Neural cell (in vitro differentiated cells): ENCODE measurements around the gene TTC34. TPM values are rescaled to one million over a fixed set of nuclear protein-coding genes. Genes with fewer than 3 reads are reported as not detected.
"Not testable (repeated sequence)": the region's sequence is repeated elsewhere in the genome, so short reads cannot be mapped to it uniquely, and the experiment has no call there.

Experiments used
- H2AFZ ChIP-seq: fragments of 200-600, 300-800 bp; sonication (generic), shearing (Covaris generic); 2 replicates; pipeline ENCODE4 v1.6.0; 2014; ENCODE audit warnings: low read depth, mild to moderate bottlenecking, antibody characterized with exemption, low read length, moderate library complexity
- H3F3A ChIP-seq: fragments of 200-600 bp; shearing (Covaris generic); 2 replicates; pipeline ENCODE4 v1.6.1; 2016; ENCODE audit warnings: mild to moderate bottlenecking, moderate library complexity, mixed read lengths, antibody characterized with exemption, low read length; ENCODE audit not compliant: insufficient read depth, poor library complexity, severe bottlenecking
- H3K27ac ChIP-seq: fragments of 200-600, 300-800 bp; sonication (generic), shearing (Covaris generic); 2 replicates; pipeline ENCODE4 v1.5.1; 2014; ENCODE audit warnings: mild to moderate bottlenecking, low read length, moderate library complexity
- H3K27me3 ChIP-seq: fragments of 300-800, 200-600 bp; sonication (generic), shearing (Covaris generic); 2 replicates; pipeline ENCODE4 v1.6.0; 2014; ENCODE audit warnings: mild to moderate bottlenecking, low read depth, low read length, moderate library complexity; ENCODE audit not compliant: insufficient read depth
- H3K36me3 ChIP-seq: fragments of 300-800, 200-600 bp; sonication (generic), shearing (Covaris generic); 2 replicates; pipeline ENCODE4 v1.5.1; 2014; ENCODE audit warnings: mild to moderate bottlenecking, antibody characterized with exemption, low read length, moderate library complexity; ENCODE audit not compliant: insufficient read depth
- H3K4me2 ChIP-seq: fragments of 300-800, 200-600 bp; sonication (generic), shearing (Covaris generic); 2 replicates; pipeline ENCODE4 v1.6.0; 2014; ENCODE audit warnings: mild to moderate bottlenecking, low read length
- H3K4me3 ChIP-seq: fragments of 300-800, 200-600 bp; sonication (generic), shearing (Covaris generic); 2 replicates; pipeline ENCODE4 v1.5.1; 2014; ENCODE audit warnings: mild to moderate bottlenecking, low read length, moderate library complexity
- H3K79me2 ChIP-seq: fragments of 200-600 bp; shearing (Covaris generic); replicated peaks from 2 replicates; pipeline ENCODE4 v1.6.0; 2014; ENCODE audit warnings: mild to moderate bottlenecking, low read length, moderate library complexity; ENCODE audit not compliant: insufficient read depth
- H3K9ac ChIP-seq: fragments of 300-800, 200-600 bp; sonication (generic), shearing (Covaris generic); 2 replicates; pipeline ENCODE4 v1.6.1; 2016; ENCODE audit warnings: mild to moderate bottlenecking, low read length, mixed read lengths
- H3K9me2 ChIP-seq: fragments of 200-600 bp; shearing (Covaris generic); 2 replicates; pipeline ENCODE4 v1.6.1; 2016; ENCODE audit warnings: mild to moderate bottlenecking, low read length, mixed read lengths; ENCODE audit not compliant: insufficient read depth
- H3K9me3 ChIP-seq: fragments of 200-600, 300-800 bp; sonication (generic), shearing (Covaris generic); 2 replicates; pipeline ENCODE4 v1.6.1; 2016; ENCODE audit warnings: mild to moderate bottlenecking, mixed run types, low read length, moderate library complexity, mixed read lengths
- H4K20me1 ChIP-seq: fragments of 200-600 bp; shearing (Covaris generic); 2 replicates; pipeline ENCODE4 v1.6.1; 2016; ENCODE audit warnings: mild to moderate bottlenecking, mixed run types; ENCODE audit not compliant: insufficient read depth
- polyA plus RNA-seq: library from polyadenylated mRNA; depleted of rRNA; stranded (reverse); fragments of >200 nt; gene quantifications from 2 replicates; pipeline ENCODE4 v1.2.3, GENCODE V29; 2014

TTC34 gene
- polyA plus RNA-seq, 1 donor from 2014 or later, result 0.05 TPM

- not testable (repeated sequence) for H3K9me3 ChIP-seq, H2AFZ ChIP-seq, H3K4me3 ChIP-seq, H3K4me2 ChIP-seq, H3K27ac ChIP-seq, H3K9ac ChIP-seq, H3F3A ChIP-seq, H4K20me1 ChIP-seq, H3K9me2 ChIP-seq, H3K79me2 ChIP-seq, H3K27me3 ChIP-seq, H3K36me3 ChIP-seq
Observed at GRCh38 chr1:2684878-2685277, 116.6 kb downstream of the TTC34 start.

GRCh38 chr1:2684000-2684399, 117.5 kb downstream of the TTC34 start:
- H4K20me1 ChIP-seq, H3K36me3 ChIP-seq, H3K79me2 ChIP-seq, H3F3A ChIP-seq, H3K4me3 ChIP-seq, H3K27me3 ChIP-seq, H2AFZ ChIP-seq, H3K9me3 ChIP-seq, H3K9me2 ChIP-seq, H3K9ac ChIP-seq, H3K4me2 ChIP-seq, H3K27ac ChIP-seq: not testable (repeated sequence)

GRCh38 chr1:2683321-2683741, 118.2 kb downstream of the TTC34 start:
- H3K4me2 ChIP-seq, H3F3A ChIP-seq, H3K9me2 ChIP-seq, H3K27me3 ChIP-seq, H4K20me1 ChIP-seq, H3K79me2 ChIP-seq, H2AFZ ChIP-seq, H3K9ac ChIP-seq, H3K27ac ChIP-seq, H3K36me3 ChIP-seq, H3K9me3 ChIP-seq, H3K4me3 ChIP-seq: not testable (repeated sequence)

- not testable (repeated sequence) for H4K20me1 ChIP-seq, H2AFZ ChIP-seq
Observed at GRCh38 chr1:2682879-2683278, 118.6 kb downstream of the TTC34 start.

GRCh38 chr1:2676726-2677125, 124.8 kb downstream of the TTC34 start:
- not testable (repeated sequence) for H3K4me3 ChIP-seq

More at GRCh38 chr1:2682879-2683278, 118.6 kb downstream of the TTC34 start:
- not testable (repeated sequence) for H3K4me2 ChIP-seq, H3K9me3 ChIP-seq, H3K36me3 ChIP-seq, H3K9ac ChIP-seq, H3K4me3 ChIP-seq, H3K27me3 ChIP-seq, H3F3A ChIP-seq, H3K9me2 ChIP-seq, H3K27ac ChIP-seq, H3K79me2 ChIP-seq

GRCh38 chr1:2671656-2672055, 129.8 kb downstream of the TTC34 start:
- not testable (repeated sequence) for H3K9me3 ChIP-seq, H3K4me3 ChIP-seq, H3K27ac ChIP-seq, H3K9ac ChIP-seq, H3K4me2 ChIP-seq, H3F3A ChIP-seq, H3K27me3 ChIP-seq, H3K79me2 ChIP-seq, H3K9me2 ChIP-seq, H2AFZ ChIP-seq, H4K20me1 ChIP-seq, H3K36me3 ChIP-seq

More at GRCh38 chr1:2676726-2677125, 124.8 kb downstream of the TTC34 start:
- H3K27me3 ChIP-seq, H4K20me1 ChIP-seq, H3K36me3 ChIP-seq, H3K9me3 ChIP-seq, H3K79me2 ChIP-seq, H2AFZ ChIP-seq, H3K9me2 ChIP-seq, H3K27ac ChIP-seq, H3K9ac ChIP-seq, H3F3A ChIP-seq, H3K4me2 ChIP-seq: not testable (repeated sequence)

- H3F3A ChIP-seq, H2AFZ ChIP-seq, H3K27me3 ChIP-seq, H3K9ac ChIP-seq, H3K4me3 ChIP-seq, H3K36me3 ChIP-seq, H3K9me2 ChIP-seq, H3K79me2 ChIP-seq, H3K9me3 ChIP-seq, H3K27ac ChIP-seq, H4K20me1 ChIP-seq, H3K4me2 ChIP-seq: not testable (repeated sequence)
Observed at GRCh38 chr1:2659806-2660205, 141.7 kb downstream of the TTC34 start.

- H3F3A ChIP-seq, H3K4me2 ChIP-seq, H4K20me1 ChIP-seq, H3K4me3 ChIP-seq, H2AFZ ChIP-seq, H3K9ac ChIP-seq, H3K9me2 ChIP-seq, H3K36me3 ChIP-seq, H3K79me2 ChIP-seq, H3K27ac ChIP-seq, H3K27me3 ChIP-seq: not testable (repeated sequence)
- peaks cover 24% of the 10 kb centered on the region for H3K9me3 ChIP-seq
Observed at GRCh38 chr1:2657909-2658308, 143.6 kb downstream of the TTC34 start.
